GM12801 (cell line): ENCODE data around the gene CGB8.
"Not testable (repeated sequence)": the region's sequence is repeated elsewhere in the genome, so short reads cannot be mapped to it uniquely, and the experiment has no call there.

Experiments used
- CTCF ChIP-seq: IDR thresholded peaks from one replicate; pipeline ENCODE4 v1.5.1; 2011; ENCODE audit warnings: control low read depth; ENCODE audit not compliant: insufficient read length; ENCODE audit errors: extremely low read depth

CGB8 gene

GRCh38 chr19:49036815-49037214 lies 12.1 kb downstream of the CGB8 start, which contains the start of gene CGB1:
Gene CGB1 (minus strand): TSS chr19:49036895. CDS start chr19:49036711, 184 bp downstream.
- TF ChIP-seq CTCF: not testable (repeated sequence)

DNA sequence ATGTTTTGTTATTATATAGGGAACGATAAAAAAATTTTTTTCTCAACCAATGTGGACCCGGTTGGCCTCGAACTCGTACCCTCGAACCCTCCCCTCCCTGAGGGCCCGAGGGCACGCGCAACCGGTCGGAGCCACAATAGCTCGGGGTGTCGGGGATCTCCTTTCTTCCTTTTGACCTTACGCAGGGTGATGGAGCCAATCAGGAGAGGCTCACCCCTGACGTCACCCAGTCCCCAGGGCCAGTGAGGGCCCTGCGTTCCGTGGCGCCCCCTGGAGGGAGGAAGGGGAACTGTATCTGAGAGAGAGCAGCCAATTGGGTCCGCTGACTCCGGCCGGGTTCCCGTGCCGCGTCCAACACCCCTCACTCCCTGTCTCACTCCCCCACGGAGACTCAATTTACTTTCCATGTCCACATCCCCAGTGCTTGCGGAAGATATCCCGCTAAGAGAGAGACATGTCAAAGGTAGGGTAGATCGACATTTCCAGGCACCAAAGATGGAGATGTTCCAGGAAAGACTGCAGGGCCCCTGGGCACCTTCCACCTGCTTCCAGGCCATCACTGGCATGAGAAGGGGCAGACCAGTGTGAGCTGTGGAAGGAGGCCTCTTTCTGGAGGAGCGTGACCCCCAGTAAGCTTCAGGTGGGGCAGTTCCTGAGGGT lies 17.1 kb downstream of the CGB8 start, which contains the start of gene CGB2:
TSS of gene CGB2 (plus strand) at position 249 of the 660 bp plus-strand sequence. CDS start at position 455, 206 bp downstream.
- TF ChIP-seq CTCF: not testable (repeated sequence)

DNA sequence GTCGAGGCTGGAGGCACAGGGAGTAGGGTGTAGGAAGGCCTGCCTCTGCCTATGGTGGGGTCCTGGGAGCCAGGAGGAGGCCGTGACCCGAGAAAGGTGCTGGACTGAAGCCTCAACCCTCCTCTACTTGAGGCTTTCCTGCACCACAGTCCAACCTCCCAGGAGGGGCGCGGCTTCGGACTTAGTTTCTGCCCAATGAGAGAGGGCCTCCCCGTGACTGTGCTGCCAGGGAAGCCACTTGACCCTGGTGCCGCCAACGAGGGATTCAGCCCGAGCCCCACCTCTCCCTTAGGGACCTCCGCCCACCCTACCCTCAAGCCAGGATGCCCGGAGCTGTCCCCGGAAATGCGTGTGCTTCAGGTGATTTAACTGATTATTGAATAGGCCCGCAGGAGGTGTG lies 24.7 kb downstream of the CGB8 start, which contains the start of gene CGB3:
TSS of gene CGB3 (minus strand) at position 101 of the 400 bp plus-strand sequence. CDS start 362 bp downstream, outside the sequence.
- TF ChIP-seq CTCF: not testable (repeated sequence)

- no peak for TF ChIP-seq CTCF
Measured at GRCh38 chr19:49022116-49022515, 26.8 kb downstream of the CGB8 start.

DNA sequence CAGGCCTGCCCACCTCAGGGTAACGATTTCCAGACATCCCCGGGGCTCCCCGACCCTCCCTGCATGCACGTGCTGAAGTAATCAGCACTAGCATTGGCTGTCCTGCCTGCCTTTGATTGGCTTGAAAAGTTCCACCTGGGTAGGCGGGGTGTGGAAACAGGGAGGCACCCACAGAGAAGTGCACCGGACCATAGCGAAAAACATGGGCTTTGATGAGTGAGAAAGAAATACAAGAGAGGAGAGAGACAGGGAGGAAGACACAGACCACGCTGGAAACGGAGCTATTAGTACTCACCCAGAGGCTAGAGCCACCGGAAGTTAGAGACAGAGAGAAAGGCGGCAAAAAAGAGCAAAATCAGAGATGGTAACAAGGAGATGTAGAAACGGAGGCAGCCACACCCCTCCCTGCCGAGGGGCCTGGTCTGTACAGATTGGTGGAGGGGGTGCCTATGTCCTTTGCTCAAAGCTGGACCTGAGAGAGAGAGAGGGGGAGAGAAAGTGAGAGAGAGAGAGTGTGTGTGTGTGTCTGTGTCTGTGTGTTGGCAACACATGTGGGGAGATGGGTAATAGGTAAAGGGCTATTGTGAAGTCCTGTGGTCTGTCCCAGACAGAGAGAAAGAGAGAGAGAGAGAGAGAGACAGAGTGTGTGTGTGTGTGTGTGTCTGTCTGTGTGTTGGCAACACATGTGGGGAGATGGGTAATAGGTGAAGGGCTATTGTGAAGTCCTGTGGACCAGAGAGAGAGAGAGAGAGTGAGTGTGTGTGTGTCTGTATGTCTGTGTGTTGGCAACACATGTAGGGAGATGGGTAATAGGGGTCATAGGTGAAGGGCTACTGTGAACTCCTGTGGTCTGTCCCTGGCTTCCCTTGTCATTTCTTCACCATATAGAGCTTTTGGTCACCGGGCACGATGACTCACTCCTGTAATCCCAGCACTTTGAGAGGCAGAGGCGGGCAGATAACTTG lies 27.7 kb downstream of the CGB8 start:
- TF ChIP-seq CTCF: no peak

- no peak for TF ChIP-seq CTCF
Measured at GRCh38 chr19:49020342-49020741, 28.6 kb downstream of the CGB8 start.
